ENCODE measurements around the gene EPGN.

The EPGN gene

DNA sequence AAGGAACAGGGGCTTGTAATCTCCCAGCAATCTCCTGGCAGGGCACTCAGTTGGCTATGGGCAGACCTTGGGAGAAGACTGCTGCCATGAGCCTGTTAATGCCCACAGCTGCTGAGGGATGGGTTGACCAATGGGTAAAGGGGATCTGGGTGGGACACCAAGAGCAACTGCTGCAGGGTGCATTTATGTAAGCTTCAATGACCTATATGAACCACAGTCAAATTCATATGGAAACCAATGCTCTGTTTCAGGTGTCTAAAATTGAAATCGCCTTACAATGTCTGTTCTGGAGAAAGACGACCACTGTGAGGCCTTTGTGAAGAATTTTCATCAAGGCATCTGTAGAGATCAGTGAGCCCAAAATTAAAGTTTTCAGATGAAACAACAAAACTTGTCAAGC is 6.1 kb downstream of the EPGN start:
- TF ChIP-seq SIN3A (IDR thresholded peaks at IDR 0.05; ENCODE audit: borderline replicate concordance, insufficient read depth, low read length) (no peak), POLR2AphosphoS5 (IDR thresholded peaks at IDR 0.05; ENCODE audit: low read depth, low read length) (no peak), FOXP2 (optimal IDR thresholded peaks at IDR 0.05; ENCODE audit: borderline replicate concordance, extremely low read depth, extremely low read length, insufficient read depth) (no peak), TAF1 (IDR thresholded peaks at IDR 0.05; ENCODE audit: borderline replicate concordance, insufficient read depth, low read length) (no peak)
- TF ChIP-seq, protein P1, sequence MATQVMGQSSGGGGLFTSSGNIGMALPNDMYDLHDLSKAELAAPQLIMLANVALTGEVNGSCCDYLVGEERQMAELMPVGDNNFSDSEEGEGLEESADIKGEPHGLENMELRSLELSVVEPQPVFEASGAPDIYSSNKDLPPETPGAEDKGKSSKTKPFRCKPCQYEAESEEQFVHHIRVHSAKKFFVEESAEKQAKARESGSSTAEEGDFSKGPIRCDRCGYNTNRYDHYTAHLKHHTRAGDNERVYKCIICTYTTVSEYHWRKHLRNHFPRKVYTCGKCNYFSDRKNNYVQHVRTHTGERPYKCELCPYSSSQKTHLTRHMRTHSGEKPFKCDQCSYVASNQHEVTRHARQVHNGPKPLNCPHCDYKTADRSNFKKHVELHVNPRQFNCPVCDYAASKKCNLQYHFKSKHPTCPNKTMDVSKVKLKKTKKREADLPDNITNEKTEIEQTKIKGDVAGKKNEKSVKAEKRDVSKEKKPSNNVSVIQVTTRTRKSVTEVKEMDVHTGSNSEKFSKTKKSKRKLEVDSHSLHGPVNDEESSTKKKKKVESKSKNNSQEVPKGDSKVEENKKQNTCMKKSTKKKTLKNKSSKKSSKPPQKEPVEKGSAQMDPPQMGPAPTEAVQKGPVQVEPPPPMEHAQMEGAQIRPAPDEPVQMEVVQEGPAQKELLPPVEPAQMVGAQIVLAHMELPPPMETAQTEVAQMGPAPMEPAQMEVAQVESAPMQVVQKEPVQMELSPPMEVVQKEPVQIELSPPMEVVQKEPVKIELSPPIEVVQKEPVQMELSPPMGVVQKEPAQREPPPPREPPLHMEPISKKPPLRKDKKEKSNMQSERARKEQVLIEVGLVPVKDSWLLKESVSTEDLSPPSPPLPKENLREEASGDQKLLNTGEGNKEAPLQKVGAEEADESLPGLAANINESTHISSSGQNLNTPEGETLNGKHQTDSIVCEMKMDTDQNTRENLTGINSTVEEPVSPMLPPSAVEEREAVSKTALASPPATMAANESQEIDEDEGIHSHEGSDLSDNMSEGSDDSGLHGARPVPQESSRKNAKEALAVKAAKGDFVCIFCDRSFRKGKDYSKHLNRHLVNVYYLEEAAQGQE (IDR thresholded peaks at IDR 0.05; ENCODE audit: insufficient read depth in 1 of 2, low read depth in 2 of 2, low read length in 2 of 2), result no peak

DNA sequence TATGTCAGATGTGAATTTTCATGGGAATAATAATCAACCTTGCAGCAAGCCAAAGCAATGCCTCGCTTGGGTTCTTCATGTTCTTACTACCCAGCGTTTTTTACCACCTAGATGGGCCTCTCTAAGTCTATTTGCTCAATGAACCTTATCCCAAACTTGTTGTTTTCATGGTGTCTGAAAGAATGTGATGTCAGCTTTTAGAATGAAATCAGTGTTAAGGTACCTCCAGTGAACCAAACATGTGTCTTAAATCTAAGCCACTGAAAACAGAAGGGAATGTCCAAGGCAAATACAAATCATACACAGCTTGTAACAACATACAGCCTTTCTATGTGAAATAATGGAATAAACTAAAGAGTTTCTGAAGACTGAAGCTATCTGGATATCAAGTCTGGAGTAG is 6.7 kb downstream of the EPGN start:
- TF ChIP-seq TAF1 (IDR thresholded peaks at IDR 0.05; ENCODE audit: borderline replicate concordance, insufficient read depth, low read length), result no peak
- no peak for TF ChIP-seq POLR2AphosphoS5 (IDR thresholded peaks at IDR 0.05; ENCODE audit: low read depth, low read length)
- TF ChIP-seq SIN3A (IDR thresholded peaks at IDR 0.05; ENCODE audit: borderline replicate concordance, insufficient read depth, low read length), result no peak
- TF ChIP-seq, protein P1 (IDR thresholded peaks at IDR 0.05; ENCODE audit: insufficient read depth in 1 of 2, low read depth in 2 of 2, low read length in 2 of 2), result no peak
- no peak for TF ChIP-seq FOXP2 (optimal IDR thresholded peaks at IDR 0.05; ENCODE audit: borderline replicate concordance, extremely low read depth, extremely low read length, insufficient read depth)

DNA sequence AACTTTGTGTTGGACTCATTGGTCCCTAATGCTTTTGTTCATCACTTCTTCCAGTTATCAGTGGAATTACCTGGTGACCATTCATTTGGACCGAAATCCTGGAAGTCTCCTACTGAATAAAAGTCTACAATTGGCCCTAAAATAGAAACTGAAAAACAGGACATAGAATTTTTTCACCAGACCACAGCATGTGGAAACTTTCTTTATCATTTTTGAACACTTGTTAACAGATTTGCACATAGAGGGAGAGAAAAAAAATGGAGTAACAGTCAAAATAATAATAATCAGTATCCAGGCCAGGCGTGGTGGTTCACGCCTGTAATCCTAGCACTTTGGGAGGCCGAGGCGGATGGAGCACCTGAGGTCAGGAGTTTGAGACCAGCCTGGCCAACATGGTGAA is 7.1 kb downstream of the EPGN start:
- TF ChIP-seq TAF1 (IDR thresholded peaks at IDR 0.05; ENCODE audit: borderline replicate concordance, insufficient read depth, low read length), result no peak
- TF ChIP-seq SIN3A (IDR thresholded peaks at IDR 0.05; ENCODE audit: borderline replicate concordance, insufficient read depth, low read length), result no peak
- TF ChIP-seq POLR2AphosphoS5 (IDR thresholded peaks at IDR 0.05; ENCODE audit: low read depth, low read length), result no peak
- no peak for TF ChIP-seq FOXP2 (optimal IDR thresholded peaks at IDR 0.05; ENCODE audit: borderline replicate concordance, extremely low read depth, extremely low read length, insufficient read depth)
- TF ChIP-seq, protein P1 (IDR thresholded peaks at IDR 0.05; ENCODE audit: insufficient read depth in 1 of 2, low read depth in 2 of 2, low read length in 2 of 2), result no peak

DNA sequence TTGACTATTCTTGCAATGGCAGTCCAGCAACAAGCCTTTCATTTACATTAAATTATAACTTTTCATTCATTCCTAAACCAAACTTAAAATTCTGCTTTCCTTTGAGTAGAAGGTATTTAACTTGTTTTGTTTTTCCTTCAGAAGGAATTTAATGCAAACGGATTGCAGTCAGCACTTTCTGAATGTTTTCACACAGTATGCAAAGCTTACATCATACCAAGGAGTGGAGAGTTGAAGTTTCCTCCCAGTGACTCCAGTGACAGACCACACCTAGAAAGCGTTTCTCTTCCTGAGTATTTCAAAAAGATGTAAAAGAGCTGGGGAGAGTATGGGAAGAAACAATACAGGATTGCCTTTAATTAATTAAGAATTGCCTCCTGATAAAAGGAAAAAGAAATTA is 8.1 kb downstream of the EPGN start:
- TF ChIP-seq, protein P1 (IDR thresholded peaks at IDR 0.05; ENCODE audit: insufficient read depth in 1 of 2, low read depth in 2 of 2, low read length in 2 of 2), result no peak
- TF ChIP-seq TAF1 (IDR thresholded peaks at IDR 0.05; ENCODE audit: borderline replicate concordance, insufficient read depth, low read length), result no peak
- no peak for TF ChIP-seq POLR2AphosphoS5 (IDR thresholded peaks at IDR 0.05; ENCODE audit: low read depth, low read length)

DNA sequence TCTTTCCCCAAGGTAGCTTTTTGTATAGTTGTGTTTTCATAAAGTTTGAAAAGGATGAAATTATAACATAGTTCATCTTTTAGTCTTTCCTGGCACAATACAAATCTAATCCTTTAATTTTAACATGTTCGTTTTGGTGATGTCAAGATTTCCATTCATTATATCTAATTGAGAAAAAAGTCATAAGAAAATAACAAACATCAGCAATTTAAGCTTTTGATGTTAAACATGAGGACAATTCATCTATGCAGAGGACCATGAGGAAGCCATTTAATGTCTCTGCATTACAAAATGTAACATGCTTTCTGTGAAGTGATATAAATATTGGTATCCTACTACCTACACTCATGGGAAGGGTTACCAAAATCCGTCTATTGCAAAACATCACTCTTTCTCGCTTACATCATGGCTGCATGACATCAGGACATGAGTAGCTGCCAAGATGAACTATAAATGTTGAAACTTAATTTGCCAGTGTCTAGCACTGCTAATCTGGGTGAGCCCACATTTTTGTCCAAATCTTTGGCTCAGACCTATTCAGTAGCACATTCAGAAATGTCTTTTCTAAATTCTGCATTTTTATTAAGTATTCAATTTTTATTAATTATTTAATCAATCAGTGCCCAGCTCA is 9.5 kb downstream of the EPGN start:
- TF ChIP-seq POLR2AphosphoS5 (IDR thresholded peaks at IDR 0.05; ENCODE audit: low read depth, low read length) (no peak), SIN3A (IDR thresholded peaks at IDR 0.05; ENCODE audit: borderline replicate concordance, insufficient read depth, low read length) (no peak), FOXP2 (optimal IDR thresholded peaks at IDR 0.05; ENCODE audit: borderline replicate concordance, extremely low read depth, extremely low read length, insufficient read depth) (no peak), TAF1 (IDR thresholded peaks at IDR 0.05; ENCODE audit: borderline replicate concordance, insufficient read depth, low read length) (no peak)
- TF ChIP-seq, protein P1 (IDR thresholded peaks at IDR 0.05; ENCODE audit: insufficient read depth in 1 of 2, low read depth in 2 of 2, low read length in 2 of 2), result no peak
